Liver (tissue), 9 donors: ENCODE measurements around the gene RADIL. TPM values are rescaled to one million over a fixed set of nuclear protein-coding genes. Genes with fewer than 3 reads are reported as not detected.

ENCODE experiments used
- DNase-seq: peaks from one replicate; pipeline ENCODE4 v3.0.0-alpha.2; 2017; ENCODE audit warnings: low spot score
- H3K27ac ChIP-seq, 2 donors: one replicate each; pipeline ENCODE4 v1.7.0; 2013; ENCODE audit warnings: inconsistent platforms in 2 of 2, low read length in 2 of 2, control low read depth in 1 of 2, low read depth in 1 of 2, mild to moderate bottlenecking in 1 of 2
- H3K27me3 ChIP-seq, 4 donors: one replicate each; pipeline versions ENCODE4 v1.6.1 to v1.7.0; 2013; ENCODE audit warnings: low read length in 3 of 4, inconsistent platforms in 1 of 4, mild to moderate bottlenecking in 1 of 4, moderate library complexity in 1 of 4; ENCODE audit not compliant: control insufficient read depth in 4 of 4, insufficient read depth in 4 of 4
- H3K36me3 ChIP-seq, 4 donors: one replicate each; pipeline versions ENCODE4 v1.6.1 to v1.7.0; 2013; ENCODE audit warnings: low read length in 3 of 4, mild to moderate bottlenecking in 3 of 4, low read depth in 1 of 4, moderate library complexity in 1 of 4; ENCODE audit not compliant: control insufficient read depth in 4 of 4, insufficient read depth in 3 of 4
- H3K4me1 ChIP-seq, 4 donors: one replicate each; pipeline versions ENCODE4 v1.6.1 to v1.7.0; 2013; ENCODE audit warnings: low read length in 3 of 4, mild to moderate bottlenecking in 3 of 4, moderate library complexity in 1 of 4; ENCODE audit not compliant: control insufficient read depth in 4 of 4, insufficient read depth in 4 of 4
- H3K4me3 ChIP-seq, 3 donors: one replicate each; pipeline versions ENCODE4 v1.6.1 to v1.7.0; 2013; ENCODE audit warnings: low read length in 3 of 3, control low read depth in 1 of 3, low read depth in 1 of 3, mild to moderate bottlenecking in 1 of 3
- H3K9ac ChIP-seq, 2 donors: one replicate each; pipeline ENCODE4 v1.7.0; 2013; ENCODE audit warnings: low read length in 2 of 2, mild to moderate bottlenecking in 2 of 2, moderate library complexity in 2 of 2, control low read depth in 1 of 2, low read depth in 1 of 2
- H3K9me3 ChIP-seq, 4 donors: one replicate each; pipeline versions ENCODE4 v1.6.1 to v1.7.0; 2013; ENCODE audit warnings: low read length in 3 of 4; ENCODE audit not compliant: control insufficient read depth in 4 of 4
- ATF3 ChIP-seq: IDR thresholded peaks from 2 replicates; pipeline ENCODE4 v1.6.1; 2016; ENCODE audit warnings: antibody characterized with exemption
- CTCF ChIP-seq: fragments of 150-350 bp; IDR thresholded peaks from 2 replicates; pipeline ENCODE4 v1.5.1; 2017; ENCODE audit warnings: improper control_type of control experiment, low read depth, low read length; ENCODE audit not compliant: missing input control
- EGR1 ChIP-seq, 2 donors: IDR thresholded peaks; 2 replicates each; pipeline ENCODE4 v1.6.1; 2016 to 2018; ENCODE audit warnings: antibody characterized with exemption in 2 of 2, low read depth in 2 of 2
- FOXA1 ChIP-seq: IDR thresholded peaks from 2 replicates; pipeline ENCODE4 v1.6.1; 2016; ENCODE audit warnings: antibody characterized with exemption
- FOXA2 ChIP-seq: IDR thresholded peaks from 2 replicates; pipeline ENCODE4 v1.6.1; 2016; ENCODE audit warnings: antibody characterized with exemption
- GABPA ChIP-seq, 2 donors: IDR thresholded peaks in 1 of 2; conservative IDR thresholded peaks in 1 of 2; 2 replicates each; pipeline ENCODE4 v1.6.1; 2016; ENCODE audit warnings: antibody characterized with exemption in 2 of 2, mild to moderate bottlenecking in 1 of 2, moderate library complexity in 1 of 2
- HNF4A ChIP-seq, 2 donors: conservative IDR thresholded peaks; 2 replicates each; pipeline ENCODE4 v1.6.1; 2016; ENCODE audit warnings: antibody characterized with exemption in 2 of 2, mild to moderate bottlenecking in 2 of 2
- HNF4G ChIP-seq: IDR thresholded peaks from 2 replicates; pipeline ENCODE4 v1.6.1; 2016; ENCODE audit warnings: antibody characterized with exemption
- JUND ChIP-seq, 2 donors: IDR thresholded peaks; 2 replicates each; pipeline ENCODE4 v1.6.1; 2016; ENCODE audit warnings: antibody characterized with exemption in 2 of 2
- NR2F2 ChIP-seq: IDR thresholded peaks from 2 replicates; pipeline ENCODE4 v1.6.1; 2016; ENCODE audit warnings: antibody characterized with exemption
- RAD21 ChIP-seq, 2 donors: IDR thresholded peaks; 2 replicates each; pipeline ENCODE4 v1.6.1; 2016; ENCODE audit warnings: antibody characterized with exemption in 2 of 2, mild to moderate bottlenecking in 2 of 2
- REST ChIP-seq: IDR thresholded peaks from 2 replicates; pipeline ENCODE4 v1.6.1; 2016; ENCODE audit warnings: antibody characterized with exemption, mild to moderate bottlenecking
- RXRA ChIP-seq, 2 donors: IDR thresholded peaks; 2 replicates each; pipeline ENCODE4 v1.6.1; 2017 to 2018; ENCODE audit warnings: antibody characterized with exemption in 2 of 2, mild to moderate bottlenecking in 1 of 2
- SP1 ChIP-seq: IDR thresholded peaks from 2 replicates; pipeline ENCODE4 v1.6.1; 2018; ENCODE audit warnings: antibody characterized with exemption, mild to moderate bottlenecking
- TAF1 ChIP-seq: conservative IDR thresholded peaks from 2 replicates; pipeline ENCODE4 v1.6.1; 2016; ENCODE audit warnings: antibody characterized with exemption, mild to moderate bottlenecking
- YY1 ChIP-seq: IDR thresholded peaks from 2 replicates; pipeline ENCODE4 v1.6.1; 2016; ENCODE audit warnings: antibody characterized with exemption, mild to moderate bottlenecking
- ZBTB33 ChIP-seq: IDR thresholded peaks from 2 replicates; pipeline ENCODE4 v1.6.1; 2016; ENCODE audit warnings: antibody characterized with exemption
- WGBS: extraction: QIAGEN DNeasy Blood & Tissue Kit; methylation state at CpG from one replicate; pipeline ENCODE4 v1.1.7; 2013; 5-methylcytosine and 5-hydroxymethylcytosine counted together
- polyA plus RNA-seq, 2 donors: library from polyadenylated mRNA; stranded (reverse) in 1 of 2; unstranded in 1 of 2; fragments of 200-250 nt in 1 of 2; fragments of >200 nt in 1 of 2; fragmentation: Nextera tagmentation in 1 of 2; extraction: Ambion mirVana in 1 of 2; gene quantifications; one replicate each; pipeline versions ENCODE4 v1.2.1 to v1.2.3, GENCODE V29; 2013 to 2015
- total RNA-seq, 2 donors: library from RNA; depleted of rRNA; stranded (reverse); fragments of >200 nt; gene quantifications; one replicate each; pipeline ENCODE4 v1.2.3, GENCODE V29; 2014
- TF ChIP-seq, protein P1 (sequence below): IDR thresholded peaks from 2 replicates; pipeline ENCODE4 v1.6.1; 2016; ENCODE audit warnings: antibody characterized with exemption
- donor health status: healthy.
- donor health status: healthy.
- donor health status: healthy.
- donor health status: healthy.
- donor health status: healthy.

RADIL gene
- total and polyA plus RNA-seq, 4 donors, result 0.14 to 0.25 (median 0.21) TPM; not detected in 1

- H3K27me3 ChIP-seq, result no peaks in the 10 kb centered on the region
- no peaks in the 10 kb centered on the region for H3K4me1 ChIP-seq
- H3K4me3 ChIP-seq, result no peak overlapping the region
- H3K9me3 ChIP-seq, result no peaks in the 10 kb centered on the region
- 83% methylated on average over 8 of the region's 8 CpGs for WGBS
- no peak overlapping the region for H3K27ac ChIP-seq
- no peak for DNase-seq
- no peaks in the 10 kb centered on the region for H3K36me3 ChIP-seq
- H3K9ac ChIP-seq, result no peak overlapping the region
- TF ChIP-seq FOXA2, result no peak
- TF ChIP-seq HNF4G, result no peak
- no peak for TF ChIP-seq EGR1 (IDR thresholded peaks at IDR 0.05; ENCODE audit: low read depth in 2 of 2)
- no peak for TF ChIP-seq HNF4A (conservative IDR thresholded peaks at IDR 0.05)
- TF ChIP-seq NR2F2, result no peak
- no peak for TF ChIP-seq ZBTB33
- no peak for TF ChIP-seq FOXA1
- no peak for TF ChIP-seq SP1
- TF ChIP-seq YY1, result no peak
Measured at GRCh38 chr7:4850262-4850795, 33.2 kb downstream of the RADIL start.

- H3K27me3 ChIP-seq, result no peaks in the 10 kb centered on the region
- no peak overlapping the region for H3K9ac ChIP-seq
- no peaks in the 10 kb centered on the region for H3K36me3 ChIP-seq
- no peaks in the 10 kb centered on the region for H3K4me1 ChIP-seq
- H3K27ac ChIP-seq, result no peak overlapping the region
- WGBS, result 37% methylated on average over 4 of the region's 4 CpGs
- no peaks in the 10 kb centered on the region for H3K9me3 ChIP-seq
- no peak for DNase-seq
- TF ChIP-seq RAD21 (IDR thresholded peaks at IDR 0.05), result peak; percentile 52 to 61
- TF ChIP-seq SP1, result no peak
- peak; percentile 22 for TF ChIP-seq CTCF
- no peak for TF ChIP-seq FOXA1
- no peak overlapping the region for H3K4me3 ChIP-seq
Measured at GRCh38 chr7:4849390-4849789, 34.1 kb downstream of the RADIL start.

DNA sequence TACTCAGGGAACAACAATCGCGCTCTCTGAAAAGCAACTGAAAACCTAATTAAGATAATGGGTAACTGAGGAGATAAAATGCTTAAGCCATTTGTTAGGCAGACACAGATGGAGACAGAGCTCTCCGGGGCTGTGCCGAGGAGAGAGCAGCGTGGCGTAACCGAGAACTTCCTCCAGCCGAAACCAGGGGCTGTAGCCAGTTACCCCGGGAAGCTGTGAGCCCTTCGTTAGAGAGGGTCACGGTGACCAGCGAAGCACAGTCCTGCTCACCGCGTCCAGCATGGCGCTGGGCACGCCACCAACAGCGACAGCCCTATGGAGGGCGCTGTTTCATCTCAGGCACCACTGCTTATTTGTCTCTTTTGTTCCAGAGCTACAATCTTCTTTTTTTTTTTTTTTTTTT lies 37.8 kb downstream of the RADIL start:
- Histone ChIP-seq H3K27ac (no peak overlapping the region), H3K9ac (no peak overlapping the region), H3K36me3 (no peaks in the 10 kb centered on the region), H3K4me1 (no peaks in the 10 kb centered on the region), H3K27me3 (no peaks in the 10 kb centered on the region), H3K4me3 (no peak overlapping the region), H3K9me3 (no peaks in the 10 kb centered on the region)
- TF ChIP-seq HNF4A (conservative IDR thresholded peaks at IDR 0.05) (no peak), YY1 (no peak), TAF1 (no peak), JUND (IDR thresholded peaks at IDR 0.05) (no peak), RAD21 (IDR thresholded peaks at IDR 0.05) (no peak), FOXA2 (no peak), FOXA1 (no peak), GABPA (IDR thresholded peaks at IDR 0.05 in 1 of 2, conservative IDR thresholded peaks at IDR 0.05 in 1 of 2) (no peak), RXRA (IDR thresholded peaks at IDR 0.05) (no peak), REST (no peak), ATF3 (no peak), EGR1 (IDR thresholded peaks at IDR 0.05; ENCODE audit: low read depth in 2 of 2) (no peak), CTCF (no peak), SP1 (no peak)
- TF ChIP-seq, protein P1, sequence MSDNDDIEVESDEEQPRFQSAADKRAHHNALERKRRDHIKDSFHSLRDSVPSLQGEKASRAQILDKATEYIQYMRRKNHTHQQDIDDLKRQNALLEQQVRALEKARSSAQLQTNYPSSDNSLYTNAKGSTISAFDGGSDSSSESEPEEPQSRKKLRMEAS, result no peak
- 21% methylated on average over 18 of the region's 18 CpGs for WGBS
- no peak for DNase-seq
